C4-2B (cell line): ENCODE data around the gene FOXD3.

Experiments used
- ZFX ChIP-seq: fragments of 450-650 bp; IDR thresholded peaks from 2 replicates; pipeline ENCODE4 v1.6.1; 2017
- TF ChIP-seq, protein P1 (sequence below): fragments of 450-650 bp; conservative IDR thresholded peaks from 2 replicates; pipeline ENCODE4 v1.5.1; 2017; ENCODE audit warnings: mild to moderate bottlenecking

DNA sequence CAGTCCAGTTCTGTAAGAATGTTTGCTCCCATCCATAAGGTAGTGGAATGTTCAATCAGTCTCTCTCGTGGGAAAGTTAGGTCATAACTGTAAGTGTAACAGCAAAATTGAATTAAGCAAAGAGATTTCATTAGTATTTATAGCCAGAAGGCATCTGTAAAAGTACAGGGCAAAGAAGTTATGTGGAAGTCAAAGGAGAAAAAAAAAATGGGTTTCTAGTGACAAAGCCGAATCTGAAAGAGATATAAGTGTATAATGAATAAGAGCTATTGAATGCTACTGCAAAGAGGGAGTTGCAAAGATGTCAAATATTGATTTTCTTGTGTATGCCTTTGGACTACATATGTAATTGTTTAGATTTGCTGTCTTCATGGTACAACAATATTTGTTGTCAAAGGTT lies 47.4 kb upstream of the FOXD3 start:
- TF ChIP-seq, protein P1, sequence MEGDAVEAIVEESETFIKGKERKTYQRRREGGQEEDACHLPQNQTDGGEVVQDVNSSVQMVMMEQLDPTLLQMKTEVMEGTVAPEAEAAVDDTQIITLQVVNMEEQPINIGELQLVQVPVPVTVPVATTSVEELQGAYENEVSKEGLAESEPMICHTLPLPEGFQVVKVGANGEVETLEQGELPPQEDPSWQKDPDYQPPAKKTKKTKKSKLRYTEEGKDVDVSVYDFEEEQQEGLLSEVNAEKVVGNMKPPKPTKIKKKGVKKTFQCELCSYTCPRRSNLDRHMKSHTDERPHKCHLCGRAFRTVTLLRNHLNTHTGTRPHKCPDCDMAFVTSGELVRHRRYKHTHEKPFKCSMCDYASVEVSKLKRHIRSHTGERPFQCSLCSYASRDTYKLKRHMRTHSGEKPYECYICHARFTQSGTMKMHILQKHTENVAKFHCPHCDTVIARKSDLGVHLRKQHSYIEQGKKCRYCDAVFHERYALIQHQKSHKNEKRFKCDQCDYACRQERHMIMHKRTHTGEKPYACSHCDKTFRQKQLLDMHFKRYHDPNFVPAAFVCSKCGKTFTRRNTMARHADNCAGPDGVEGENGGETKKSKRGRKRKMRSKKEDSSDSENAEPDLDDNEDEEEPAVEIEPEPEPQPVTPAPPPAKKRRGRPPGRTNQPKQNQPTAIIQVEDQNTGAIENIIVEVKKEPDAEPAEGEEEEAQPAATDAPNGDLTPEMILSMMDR, result no peak
- no peak for TF ChIP-seq ZFX
